Neuronal stem cell (in vitro differentiated cells): ENCODE measurements around the gene SYNPO.

ENCODE experiments used
- DNase-seq: peaks from one replicate; pipeline ENCODE4 v3.0.0-alpha.2; 2013; ENCODE audit warnings: low spot score
- H2AFZ ChIP-seq: one replicate; pipeline ENCODE4 v1.6.1; 2013; ENCODE audit warnings: mild to moderate bottlenecking, low read length, inconsistent platforms
- H2AK5ac ChIP-seq: 2 replicates; pipeline ENCODE4 v1.6.1; 2013; ENCODE audit warnings: low read depth, mild to moderate bottlenecking, inconsistent platforms, low read length, moderate library complexity, mixed read lengths
- H2BK120ac ChIP-seq: 2 replicates; pipeline ENCODE4 v1.6.1; 2013; ENCODE audit warnings: low read depth, mild to moderate bottlenecking, inconsistent platforms, low read length, moderate library complexity, mixed read lengths
- H2BK12ac ChIP-seq: one replicate; pipeline ENCODE4 v1.6.1; 2013; ENCODE audit warnings: low read length, inconsistent platforms
- H2BK15ac ChIP-seq: 2 replicates; pipeline ENCODE4 v1.6.1; 2013; ENCODE audit warnings: mild to moderate bottlenecking, low read length, inconsistent platforms, mixed read lengths
- H2BK5ac ChIP-seq: one replicate; pipeline ENCODE4 v1.6.1; 2013; ENCODE audit warnings: inconsistent platforms, mild to moderate bottlenecking, low read length, moderate library complexity
- H3K14ac ChIP-seq: one replicate; pipeline ENCODE4 v1.6.1; 2013; ENCODE audit warnings: low read length, inconsistent platforms
- H3K18ac ChIP-seq: 2 replicates; pipeline ENCODE4 v1.6.1; 2013; ENCODE audit warnings: low read length, inconsistent platforms
- H3K23ac ChIP-seq: 2 replicates; pipeline ENCODE4 v1.6.1; 2013; ENCODE audit warnings: low read depth, mild to moderate bottlenecking, mixed read lengths, low read length, inconsistent platforms; ENCODE audit not compliant: poor library complexity
- H3K27ac ChIP-seq: replicated peaks from 3 replicates; pipeline ENCODE4 v1.5.1; 2013; ENCODE audit warnings: low read length, inconsistent platforms
- H3K27me3 ChIP-seq, 3 experiments: 2 replicates each; pipeline ENCODE4 v1.6.1; 2013; ENCODE audit warnings: low read length in 3 of 3, mild to moderate bottlenecking in 2 of 3, inconsistent platforms in 1 of 3, low read depth in 1 of 3, mixed read lengths in 1 of 3, moderate library complexity in 1 of 3; ENCODE audit not compliant: control insufficient read depth in 3 of 3, insufficient read depth in 3 of 3
- H3K36me3 ChIP-seq, 2 donors: replicated peaks in 1 of 2; 2 replicates each; pipeline ENCODE4 v1.6.1; 2013; ENCODE audit warnings: low read length in 2 of 2; ENCODE audit not compliant: control insufficient read depth in 2 of 2, insufficient read depth in 2 of 2
- H3K4ac ChIP-seq: 2 replicates; pipeline ENCODE4 v1.6.1; 2013; ENCODE audit warnings: inconsistent platforms, mild to moderate bottlenecking, low read length, moderate library complexity
- H3K4me1 ChIP-seq, 2 donors: 1 replicate in 1 of 2; 2 replicates in 1 of 2; pipeline ENCODE4 v1.6.1; 2013; ENCODE audit warnings: low read length in 2 of 2, low read depth in 1 of 2; ENCODE audit not compliant: control insufficient read depth in 2 of 2, insufficient read depth in 1 of 2
- H3K4me2 ChIP-seq: one replicate; pipeline ENCODE4 v1.6.1; 2013; ENCODE audit warnings: mild to moderate bottlenecking, low read length, inconsistent platforms; ENCODE audit not compliant: insufficient read depth, poor library complexity, severe bottlenecking
- H3K4me3 ChIP-seq, 2 donors: 2 replicates each; pipeline ENCODE4 v1.5.1; 2013; ENCODE audit warnings: low read length in 2 of 2, mild to moderate bottlenecking in 2 of 2, inconsistent platforms in 1 of 2, moderate library complexity in 1 of 2
- H3K79me1 ChIP-seq: one replicate; pipeline ENCODE4 v1.6.1; 2013; ENCODE audit warnings: low read depth, mild to moderate bottlenecking, inconsistent platforms, low read length, moderate library complexity
- H3K9ac ChIP-seq: one replicate; pipeline ENCODE4 v1.6.1; 2013; ENCODE audit warnings: mild to moderate bottlenecking, low read depth, low read length, inconsistent platforms; ENCODE audit not compliant: poor library complexity
- H3K9me3 ChIP-seq, 2 donors: replicated peaks in 1 of 2; 2 replicates each; pipeline versions ENCODE3 to v1.6.1; 2013; ENCODE audit warnings: low read length in 2 of 2, mild to moderate bottlenecking in 2 of 2, inconsistent platforms in 1 of 2, low read depth in 1 of 2, mixed read lengths in 1 of 2, moderate library complexity in 1 of 2; ENCODE audit not compliant: control insufficient read depth in 2 of 2, insufficient read depth in 1 of 2
- H4K8ac ChIP-seq: one replicate; pipeline ENCODE4 v1.6.1; 2013; ENCODE audit warnings: low read depth, mild to moderate bottlenecking, inconsistent platforms, low read length, moderate library complexity
- H4K91ac ChIP-seq: one replicate; pipeline ENCODE4 v1.6.1; 2013; ENCODE audit warnings: low read length, low read depth, mild to moderate bottlenecking, inconsistent platforms; ENCODE audit not compliant: poor library complexity
- WGBS, 2 donors: extraction: QIAGEN DNeasy Blood & Tissue Kit; methylation state at CpG; one replicate each; pipeline ENCODE4 v1.1.7; 2013; ENCODE audit warnings: missing lambda C conversion rate in 2 of 2, mixed read lengths in 1 of 2; ENCODE audit not compliant: insufficient read length in 2 of 2, insufficient replicate concordance in 1 of 2; ENCODE audit errors: extremely low coverage in 2 of 2; 5-methylcytosine and 5-hydroxymethylcytosine counted together

The SYNPO gene

GRCh38 chr5:150611026-150611425 lies 29.4 kb upstream of the SYNPO start:
- Histone ChIP-seq H2AK5ac (no peak overlapping the region), H4K91ac (no peak overlapping the region), H3K4me3 (no peak overlapping the region), H3K9me3 (no peaks in the 10 kb centered on the region), H3K14ac (no peak overlapping the region), H3K27me3 (peaks cover 0 to 14% (median 0%) of the 10 kb centered on the region in 3 experiments), H3K23ac (no peak overlapping the region), H3K36me3 (no peaks in the 10 kb centered on the region), H2BK12ac (no peak overlapping the region), H3K79me1 (no peaks in the 10 kb centered on the region), H2BK15ac (no peak overlapping the region), H3K9ac (no peak overlapping the region), H3K4ac (no peak overlapping the region), H2BK5ac (no peak overlapping the region), H3K18ac (no peak overlapping the region), H3K27ac (no peak overlapping the region), H3K4me1 (peaks cover 10 to 14% of the 10 kb centered on the region in 2 donors), H3K4me2 (no peak overlapping the region), H2BK120ac (no peak overlapping the region), H2AFZ (no peak overlapping the region), H4K8ac (no peak overlapping the region)
- DNase-seq = no peak
- no CpG with 5 or more reads among the region's 6 CpGs for WGBS, 2 donors

GRCh38 chr5:150612405-150612804 lies 28.1 kb upstream of the SYNPO start:
- Histone ChIP-seq H3K27me3 (peaks cover 0 to 15% (median 0%) of the 10 kb centered on the region in 3 experiments), H2BK5ac (no peak overlapping the region), H2AK5ac (no peak overlapping the region), H3K4me2 (no peak overlapping the region), H3K79me1 (no peaks in the 10 kb centered on the region), H3K4me3 (no peak overlapping the region), H3K9ac (no peak overlapping the region), H2BK12ac (no peak overlapping the region), H3K4me1 (peaks cover 10 to 16% of the 10 kb centered on the region in 2 donors), H3K27ac (no peak overlapping the region), H2BK15ac (no peak overlapping the region), H2AFZ (no peak overlapping the region), H3K9me3 (no peaks in the 10 kb centered on the region), H3K4ac (no peak overlapping the region), H3K23ac (no peak overlapping the region), H2BK120ac (no peak overlapping the region), H3K18ac (no peak overlapping the region), H3K36me3 (no peaks in the 10 kb centered on the region), H3K14ac (no peak overlapping the region), H4K91ac (peak overlapping the region; percentile 11), H4K8ac (no peak overlapping the region)
- DNase-seq = no peak
- WGBS, 2 donors = 100% methylated on average over 2 of the region's 4 CpGs; no CpG with 5 or more reads in 1 of the 2 donors

GRCh38 chr5:150612905-150613670 lies 27.4 kb upstream of the SYNPO start:
- Histone ChIP-seq H2BK12ac (no peak overlapping the region), H3K27me3 (peaks cover 0 to 15% (median 0%) of the 10 kb centered on the region in 3 experiments), H3K27ac (no peak overlapping the region), H3K36me3 (no peaks in the 10 kb centered on the region), H4K8ac (no peak overlapping the region), H2BK120ac (no peak overlapping the region), H3K4ac (no peak overlapping the region), H3K79me1 (no peaks in the 10 kb centered on the region), H2BK15ac (peak overlapping the region; percentile 24), H3K18ac (no peak overlapping the region), H3K4me1 (peaks cover 10 to 16% of the 10 kb centered on the region in 2 donors), H3K4me3 (no peak overlapping the region), H3K23ac (no peak overlapping the region), H2AFZ (no peak overlapping the region), H3K9ac (peak overlapping the region; percentile 16), H3K9me3 (no peaks in the 10 kb centered on the region), H2AK5ac (peak overlapping the region; percentile 24), H3K14ac (no peak overlapping the region), H4K91ac (no peak overlapping the region), H2BK5ac (no peak overlapping the region), H3K4me2 (no peak overlapping the region)
- no peak for DNase-seq
- WGBS, 2 donors = no CpG with 5 or more reads among the region's 4 CpGs

- Histone ChIP-seq H3K18ac (peak overlapping the region; percentile 46), H3K27ac (no peak overlapping the region)
- no CpG with 5 or more reads among the region's 9 CpGs for WGBS, 2 donors
Measured at GRCh38 chr5:150613991-150614660, 26.3 kb upstream of the SYNPO start.

More at GRCh38 chr5:150613991-150614660, 26.3 kb upstream of the SYNPO start:
- Histone ChIP-seq H2AFZ (no peak overlapping the region), H2BK5ac (no peak overlapping the region), H3K9me3 (no peaks in the 10 kb centered on the region), H3K4me2 (no peak overlapping the region), H3K23ac (peak overlapping the region; percentile 12), H2AK5ac (peak overlapping the region; percentile 34), H3K27me3 (peaks cover 0 to 24% (median 0%) of the 10 kb centered on the region in 3 experiments), H3K36me3 (no peaks in the 10 kb centered on the region), H2BK120ac (no peak overlapping the region), H2BK15ac (peak overlapping the region; percentile 12), H3K79me1 (no peaks in the 10 kb centered on the region), H3K14ac (no peak overlapping the region), H4K8ac (no peak overlapping the region), H3K4me3 (no peak overlapping the region), H3K4me1 (peaks cover 10 to 18% of the 10 kb centered on the region in 2 donors), H3K9ac (no peak overlapping the region), H3K4ac (no peak overlapping the region), H2BK12ac (no peak overlapping the region), H4K91ac (no peak overlapping the region)
- no peak for DNase-seq
